ENCODE data around the gene PDZRN4. TPM values are rescaled to one million over a fixed set of nuclear protein-coding genes. Genes with fewer than 3 reads are reported as not detected.

The PDZRN4 gene
- total and polyA plus RNA-seq, 2 of the 4 experiments (the other 2 are of a cell fraction), result not detected

GRCh38 chr12:41596190-41596589, 408.1 kb downstream of the PDZRN4 start:
- CTCF ChIA-PET, result no interaction called here
- in situ Hi-C loops (cut with MboI; ENCODE audit: low sequenced_read_pairs), result no loop called here
- no peak overlapping the region for H3K4ac ChIP-seq (ENCODE audit: low read depth, low read length)

More at GRCh38 chr12:41596190-41596589, 408.1 kb downstream of the PDZRN4 start:
- no peak for DNase-seq
- Histone ChIP-seq H3K4me3 (ENCODE audit: insufficient read depth, low read depth, low read length) (no peak overlapping the region), H2BK120ac (ENCODE audit: low read depth, low read length) (no peak overlapping the region), H2AK9ac (replicated peaks; ENCODE audit: low read depth, low read length, poor library complexity) (no peak overlapping the region), H3K4me1 (ENCODE audit: control insufficient read depth, insufficient read depth, low read length) (no peaks in the 10 kb centered on the region), H3K18ac (ENCODE audit: low read depth, low read length) (no peak overlapping the region), H3K56ac (ENCODE audit: extremely low read depth, insufficient read depth, low read length) (no peak overlapping the region), H3K14ac (replicated peaks; ENCODE audit: low read depth, low read length) (no peak overlapping the region), H3K9me3 (ENCODE audit: control insufficient read depth, insufficient read depth, low read length) (no peaks in the 10 kb centered on the region), H2BK15ac (ENCODE audit: low read depth, low read length) (no peak overlapping the region), H3K23ac (ENCODE audit: low read depth, low read length) (no peak overlapping the region), H3K9me1 (ENCODE audit: insufficient read depth, low read length) (no peaks in the 10 kb centered on the region), H3K79me1 (ENCODE audit: low read depth in 1 of 2, low read length in 2 of 2) (no peaks in the 10 kb centered on the region), H2BK20ac (ENCODE audit: low read depth, low read length) (no peak overlapping the region), H4K91ac (ENCODE audit: insufficient read depth, low read depth, low read length) (no peak overlapping the region), H3K4me2 (ENCODE audit: low read depth, low read length) (no peak overlapping the region), H4K20me1 (ENCODE audit: insufficient read depth, low read length) (no peaks in the 10 kb centered on the region), H3K27ac (ENCODE audit: insufficient read depth, low read length) (no peak overlapping the region), H4K8ac (ENCODE audit: low read depth in 2 of 2, low read length in 2 of 2) (no peak overlapping the region), H2AFZ (replicated peaks; ENCODE audit: low read length, poor library complexity) (no peak overlapping the region), H3K27me3 (ENCODE audit: control insufficient read depth, insufficient read depth, low read length) (no peaks in the 10 kb centered on the region), H3K36me3 (ENCODE audit: control insufficient read depth, insufficient read depth, low read length) (no peaks in the 10 kb centered on the region), H2BK5ac (ENCODE audit: low read depth, low read length, poor library complexity, severe bottlenecking) (no peak overlapping the region), H3K9ac (ENCODE audit: low read depth, low read length) (no peak overlapping the region), H2AK5ac (ENCODE audit: low read depth, low read length) (no peak overlapping the region), H4K5ac (ENCODE audit: low read depth, low read length) (no peak overlapping the region)
- no peak for ATAC-seq (ENCODE audit: low read depth)
- TF ChIP-seq NFE2L2 (IDR thresholded peaks at IDR 0.05; ENCODE audit: low read depth, low read length), result no peak
- TF ChIP-seq POLR2A (IDR thresholded peaks at IDR 0.05; ENCODE audit: low read depth, low read length), result no peak
- TF ChIP-seq ELK1 (IDR thresholded peaks at IDR 0.05; ENCODE audit: borderline replicate concordance, low read depth, low read length), result no peak
- TF ChIP-seq FOS (IDR thresholded peaks at IDR 0.05; ENCODE audit: low read depth, low read length), result no peak
- no peak for TF ChIP-seq BHLHE40 (IDR thresholded peaks at IDR 0.05; ENCODE audit: low read depth, low read length)
- no TSS peak for BruUV-seq (replicated peaks)
- POLR2A ChIA-PET (ENCODE audit: unreplicated experiment), result no interaction called here
- dilution Hi-C loops (cut with HindIII; ENCODE audit: low sequenced_read_pairs, unreplicated experiment) (no loop called here), intact Hi-C loops (cut with micrococcal nuclease) (no loop called here)
- WGBS, 2 experiments (ENCODE audit: extremely low coverage in 2 of 2, insufficient read length in 1 of 2), result no CpG with 5 or more reads among the region's 4 CpGs

Measured in IMR-90 (cell line).